NCI-H2029 treated with DMSO at 0.1 percent for 48 hours (cell line): ENCODE results near the gene AKAP13.
"Not testable (repeated sequence)": the region's sequence is repeated elsewhere in the genome, so short reads cannot be mapped to it uniquely, and the experiment has no call there.

Experiments
- DNase-seq: peaks from one replicate; lab custom pipeline; 2025; lab: John Stamatoyannopoulos, UW

AKAP13 gene, protein sequence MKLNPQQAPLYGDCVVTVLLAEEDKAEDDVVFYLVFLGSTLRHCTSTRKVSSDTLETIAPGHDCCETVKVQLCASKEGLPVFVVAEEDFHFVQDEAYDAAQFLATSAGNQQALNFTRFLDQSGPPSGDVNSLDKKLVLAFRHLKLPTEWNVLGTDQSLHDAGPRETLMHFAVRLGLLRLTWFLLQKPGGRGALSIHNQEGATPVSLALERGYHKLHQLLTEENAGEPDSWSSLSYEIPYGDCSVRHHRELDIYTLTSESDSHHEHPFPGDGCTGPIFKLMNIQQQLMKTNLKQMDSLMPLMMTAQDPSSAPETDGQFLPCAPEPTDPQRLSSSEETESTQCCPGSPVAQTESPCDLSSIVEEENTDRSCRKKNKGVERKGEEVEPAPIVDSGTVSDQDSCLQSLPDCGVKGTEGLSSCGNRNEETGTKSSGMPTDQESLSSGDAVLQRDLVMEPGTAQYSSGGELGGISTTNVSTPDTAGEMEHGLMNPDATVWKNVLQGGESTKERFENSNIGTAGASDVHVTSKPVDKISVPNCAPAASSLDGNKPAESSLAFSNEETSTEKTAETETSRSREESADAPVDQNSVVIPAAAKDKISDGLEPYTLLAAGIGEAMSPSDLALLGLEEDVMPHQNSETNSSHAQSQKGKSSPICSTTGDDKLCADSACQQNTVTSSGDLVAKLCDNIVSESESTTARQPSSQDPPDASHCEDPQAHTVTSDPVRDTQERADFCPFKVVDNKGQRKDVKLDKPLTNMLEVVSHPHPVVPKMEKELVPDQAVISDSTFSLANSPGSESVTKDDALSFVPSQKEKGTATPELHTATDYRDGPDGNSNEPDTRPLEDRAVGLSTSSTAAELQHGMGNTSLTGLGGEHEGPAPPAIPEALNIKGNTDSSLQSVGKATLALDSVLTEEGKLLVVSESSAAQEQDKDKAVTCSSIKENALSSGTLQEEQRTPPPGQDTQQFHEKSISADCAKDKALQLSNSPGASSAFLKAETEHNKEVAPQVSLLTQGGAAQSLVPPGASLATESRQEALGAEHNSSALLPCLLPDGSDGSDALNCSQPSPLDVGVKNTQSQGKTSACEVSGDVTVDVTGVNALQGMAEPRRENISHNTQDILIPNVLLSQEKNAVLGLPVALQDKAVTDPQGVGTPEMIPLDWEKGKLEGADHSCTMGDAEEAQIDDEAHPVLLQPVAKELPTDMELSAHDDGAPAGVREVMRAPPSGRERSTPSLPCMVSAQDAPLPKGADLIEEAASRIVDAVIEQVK (N-terminal part only)

DNA sequence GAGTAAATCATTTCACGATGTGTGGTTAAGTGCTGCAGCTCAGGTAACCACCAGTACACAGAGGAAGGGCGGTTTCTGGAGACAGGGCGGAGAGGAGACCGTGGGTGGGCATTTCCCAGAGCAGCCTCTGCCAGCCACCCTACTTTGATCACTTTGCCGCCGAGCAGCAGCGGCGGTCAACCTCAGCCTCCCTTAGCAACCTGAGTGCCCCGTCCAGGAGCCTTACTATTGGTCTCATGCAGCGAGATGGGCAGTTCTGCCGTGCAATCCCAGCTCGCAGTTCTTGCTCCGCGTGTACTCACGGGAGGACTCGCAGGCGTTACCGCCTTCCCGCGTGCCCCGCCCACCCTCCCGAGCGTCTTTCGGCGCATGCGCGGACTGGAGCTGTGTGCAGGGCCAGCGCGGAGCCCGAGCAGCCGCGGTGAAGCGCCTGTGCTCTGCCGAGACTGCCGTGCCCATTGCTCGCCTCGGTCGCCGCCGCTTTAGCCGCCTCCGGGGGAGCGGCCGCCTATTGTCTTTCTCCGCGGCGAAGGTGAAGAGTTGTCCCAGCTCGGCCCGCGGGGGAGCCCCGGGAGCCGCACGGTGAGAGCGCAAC is at the start of gene AKAP13:
Gene AKAP13 (plus strand): TSS at position 387 of the 595 bp plus-strand sequence. CDS start 105,118 bp downstream, outside the sequence.
- peak; percentile 78 for DNase-seq

DNA sequence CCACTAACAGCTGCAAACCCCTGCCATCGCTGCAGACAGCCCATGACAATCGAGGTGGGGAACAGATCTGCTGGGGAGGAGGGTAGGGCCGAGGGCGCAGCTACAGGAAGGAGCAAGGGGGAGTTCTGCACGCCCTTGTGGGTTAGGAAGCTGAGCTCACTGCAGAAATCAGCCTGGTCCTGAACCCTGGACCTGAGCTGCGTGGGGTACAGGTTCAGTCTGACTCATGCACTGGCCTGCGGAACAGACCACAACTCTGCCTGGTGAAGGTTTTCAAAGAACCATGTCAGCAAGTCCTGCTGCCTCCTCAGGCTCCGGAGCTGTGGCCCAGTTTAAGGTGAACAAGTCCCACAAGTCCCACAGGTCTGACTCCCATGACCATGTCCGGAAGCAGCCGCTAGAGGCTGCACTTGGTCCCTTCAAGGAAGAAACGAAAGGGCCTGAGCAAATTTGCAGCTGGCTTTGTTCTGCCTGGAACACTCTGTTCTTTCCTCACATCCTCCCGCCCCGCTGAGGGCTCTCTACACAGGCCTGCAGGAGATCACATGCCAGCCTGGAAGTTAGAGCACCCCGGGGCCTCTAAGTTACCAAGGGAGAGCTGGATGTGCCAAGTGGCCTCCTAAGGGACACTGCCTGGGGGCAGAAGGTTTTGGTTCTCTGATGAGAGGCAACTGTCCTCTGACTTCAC is 49.4 kb upstream of the AKAP13 start:
- DNase-seq = no peak

- DNase-seq = no peak
Observed at GRCh38 chr15:85331655-85332285, 48.6 kb upstream of the AKAP13 start.

DNA sequence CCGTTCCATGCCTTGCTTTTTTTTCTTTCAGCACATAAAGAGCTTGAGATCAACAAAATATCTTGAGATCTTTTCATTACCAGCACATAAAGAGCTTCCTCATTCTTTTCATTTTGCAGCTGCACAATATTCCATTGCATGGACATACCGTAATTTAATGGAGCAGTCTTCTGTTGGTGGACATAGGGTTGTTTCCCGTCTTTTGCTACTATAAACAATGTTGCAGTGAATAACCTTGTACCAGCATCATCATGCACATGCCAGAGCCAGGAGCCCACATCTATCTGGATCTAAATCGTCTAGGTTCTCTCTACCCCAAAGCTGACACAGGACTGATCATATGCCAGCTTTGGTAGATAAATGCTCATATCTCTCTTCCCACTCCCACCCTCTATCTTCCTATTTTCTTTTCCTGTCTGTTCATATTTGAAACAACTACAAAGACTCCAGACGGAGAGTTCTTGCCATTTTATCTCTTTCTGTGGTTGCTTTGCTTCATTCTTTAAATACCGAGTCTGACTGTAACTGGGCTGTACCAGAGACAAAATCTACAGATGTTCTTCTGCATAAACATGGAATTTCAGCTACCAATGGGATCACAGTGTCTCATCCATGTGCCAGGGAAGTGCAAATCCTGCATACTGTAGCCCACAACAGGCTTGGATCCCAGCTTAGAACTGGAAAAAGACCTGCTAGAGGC is 47.1 kb upstream of the AKAP13 start:
- DNase-seq = no peak

- DNase-seq = no peak
Observed at GRCh38 chr15:85334241-85334640, 46.2 kb upstream of the AKAP13 start.

- no peak for DNase-seq
Observed at GRCh38 chr15:85335193-85335942, 45.0 kb upstream of the AKAP13 start.

- no peak for DNase-seq
Observed at GRCh38 chr15:85336880-85337279, 43.5 kb upstream of the AKAP13 start.

- no peak for DNase-seq
Observed at GRCh38 chr15:85337425-85338074, 42.9 kb upstream of the AKAP13 start.

DNA sequence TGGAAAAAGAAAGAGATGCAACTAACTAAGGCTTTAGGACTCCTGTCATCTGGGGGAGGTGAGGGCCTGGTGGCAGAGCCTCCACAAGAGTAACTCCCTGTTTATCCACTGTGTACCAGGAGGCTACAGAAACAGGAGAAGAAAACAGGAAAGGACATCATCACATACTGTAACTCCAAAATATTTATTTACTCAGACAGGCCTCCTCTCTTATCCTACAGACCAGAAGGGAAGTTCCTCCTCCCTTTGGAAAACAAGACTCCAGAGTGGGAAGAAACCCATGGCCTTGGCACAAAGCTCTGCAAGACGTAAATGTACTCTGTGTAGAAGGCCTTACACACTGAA is 40.1 kb upstream of the AKAP13 start:
- DNase-seq = no peak

DNA sequence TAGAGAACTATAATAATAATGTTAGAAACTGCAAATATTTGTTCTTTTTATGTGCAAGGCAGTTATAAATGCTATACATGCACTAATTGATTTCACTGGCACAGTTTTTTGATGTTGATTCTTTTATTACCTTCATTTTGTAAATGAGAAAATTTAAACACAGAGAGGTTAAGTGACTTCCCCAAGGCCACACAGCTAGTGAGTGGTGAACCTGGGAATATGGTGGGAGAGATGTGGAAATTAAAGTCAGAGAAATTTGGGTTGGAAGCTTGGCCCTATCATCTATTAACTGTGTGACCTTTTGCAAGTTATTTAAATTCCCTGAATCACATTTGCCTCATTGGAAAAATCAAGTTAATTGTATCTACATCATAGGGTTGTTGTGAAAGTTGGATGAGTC is 39.6 kb upstream of the AKAP13 start:
- DNase-seq = no peak

DNA sequence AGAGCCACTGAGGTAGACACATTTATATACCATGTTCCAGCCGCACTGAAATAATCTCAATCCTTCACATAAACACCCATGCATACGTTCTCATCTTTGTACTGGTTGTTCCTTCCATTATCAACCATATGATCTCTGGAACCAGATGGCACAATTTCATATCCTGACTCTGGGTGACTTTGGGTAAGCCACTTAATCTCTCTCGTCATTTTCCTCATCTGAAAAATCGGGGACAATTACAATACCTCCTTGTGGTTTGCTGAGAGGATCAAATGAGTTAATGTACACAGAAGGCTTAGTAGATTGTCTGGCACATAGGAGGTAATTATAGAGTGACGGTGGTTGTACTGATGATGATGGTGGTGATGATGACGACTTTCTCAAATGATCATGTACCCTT is 38.2 kb upstream of the AKAP13 start:
- not testable (repeated sequence) for DNase-seq

DNA sequence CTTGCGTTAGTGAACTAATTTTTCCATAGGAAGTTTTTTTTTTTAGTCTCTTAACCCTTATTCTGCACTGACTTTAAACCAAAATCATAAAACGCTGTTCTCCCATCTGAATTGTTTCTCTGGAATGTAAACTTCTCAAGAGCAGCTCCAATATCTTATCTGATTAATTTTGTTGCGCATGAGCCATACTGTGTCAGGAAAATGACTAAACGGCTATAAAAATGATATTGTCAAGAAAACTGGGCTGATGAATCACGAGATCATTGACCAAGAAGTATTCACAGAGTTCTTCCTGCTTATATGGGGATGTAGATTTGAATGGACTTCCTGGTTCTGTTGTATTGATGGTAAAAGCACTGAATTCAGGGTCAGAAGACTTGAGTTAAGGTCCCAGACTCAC is 37.0 kb upstream of the AKAP13 start:
- DNase-seq = not testable (repeated sequence)

DNA sequence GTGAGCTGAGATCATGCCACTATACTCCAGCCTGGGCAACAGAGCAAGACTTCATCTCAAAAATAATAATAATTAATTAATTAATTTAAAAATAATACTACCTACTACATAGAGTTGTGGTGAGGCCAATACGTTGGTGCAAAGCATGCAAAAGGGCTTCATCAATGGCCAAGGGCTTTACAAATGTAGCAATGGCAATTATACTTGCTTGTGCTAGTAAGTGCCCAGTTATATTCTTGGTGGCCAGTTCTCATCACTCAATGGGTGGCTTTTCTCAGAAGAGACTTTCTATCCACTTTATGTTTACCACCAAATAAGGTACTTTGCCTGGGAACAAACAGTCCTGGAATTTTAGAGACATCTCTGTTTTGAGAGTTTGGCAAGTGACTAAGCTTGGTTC is 36.2 kb upstream of the AKAP13 start:
- not testable (repeated sequence) for DNase-seq

DNA sequence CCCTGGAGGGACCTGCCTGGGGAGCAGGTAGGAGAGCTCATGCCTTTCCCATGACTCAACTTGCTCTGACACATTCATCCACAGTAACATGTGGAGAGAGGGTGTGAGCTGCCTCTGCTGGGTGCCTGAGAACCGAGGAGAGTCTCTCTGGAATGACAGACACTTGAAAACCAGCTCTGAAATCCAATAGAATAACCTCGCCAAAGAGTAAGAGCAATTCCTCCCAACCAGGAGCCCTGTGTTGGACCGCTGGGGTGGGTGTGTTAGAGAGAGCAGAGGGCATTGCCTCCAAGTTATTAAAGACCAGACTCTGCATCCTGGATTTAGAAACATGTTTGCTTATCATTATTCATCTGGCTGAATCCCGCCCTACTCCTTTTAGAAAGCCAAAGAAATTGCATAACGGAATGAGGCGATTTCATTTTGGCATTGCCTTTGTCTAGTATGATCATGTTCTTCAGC is 35.7 kb upstream of the AKAP13 start:
- not testable (repeated sequence) for DNase-seq

DNA sequence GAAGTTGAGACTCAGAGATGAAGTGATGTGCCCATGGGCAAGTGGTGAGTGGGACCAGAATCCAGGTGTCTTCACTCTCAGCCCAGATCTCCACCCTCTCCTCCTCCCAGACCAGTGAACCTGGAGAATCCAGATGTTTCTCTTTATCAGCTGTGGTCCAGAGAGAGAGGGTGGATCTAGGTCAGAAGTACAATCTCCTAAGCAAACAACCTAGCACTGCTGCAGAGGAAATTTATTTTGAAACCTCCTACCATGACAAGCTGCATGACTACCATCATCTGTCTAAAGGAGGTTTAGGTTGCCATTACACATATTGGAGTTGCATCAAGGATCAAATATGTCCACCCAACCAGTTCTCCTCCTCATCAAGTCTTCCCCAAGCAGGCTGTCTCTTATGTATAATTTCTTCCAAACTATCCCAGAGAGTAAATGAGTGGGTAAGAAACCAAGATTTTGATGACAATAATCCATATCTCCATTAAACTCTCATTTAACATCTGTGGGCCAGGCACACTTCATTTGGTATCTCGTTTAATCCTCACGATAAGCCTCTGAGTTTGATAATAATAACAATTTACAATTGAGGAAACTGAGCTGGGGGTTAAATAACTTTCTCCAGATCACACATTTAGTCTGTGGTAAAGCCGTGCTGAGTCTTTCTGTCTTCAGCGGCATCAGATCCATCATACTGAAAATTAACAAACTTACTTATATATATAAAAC is 35.0 kb upstream of the AKAP13 start:
- not testable (repeated sequence) for DNase-seq

DNA sequence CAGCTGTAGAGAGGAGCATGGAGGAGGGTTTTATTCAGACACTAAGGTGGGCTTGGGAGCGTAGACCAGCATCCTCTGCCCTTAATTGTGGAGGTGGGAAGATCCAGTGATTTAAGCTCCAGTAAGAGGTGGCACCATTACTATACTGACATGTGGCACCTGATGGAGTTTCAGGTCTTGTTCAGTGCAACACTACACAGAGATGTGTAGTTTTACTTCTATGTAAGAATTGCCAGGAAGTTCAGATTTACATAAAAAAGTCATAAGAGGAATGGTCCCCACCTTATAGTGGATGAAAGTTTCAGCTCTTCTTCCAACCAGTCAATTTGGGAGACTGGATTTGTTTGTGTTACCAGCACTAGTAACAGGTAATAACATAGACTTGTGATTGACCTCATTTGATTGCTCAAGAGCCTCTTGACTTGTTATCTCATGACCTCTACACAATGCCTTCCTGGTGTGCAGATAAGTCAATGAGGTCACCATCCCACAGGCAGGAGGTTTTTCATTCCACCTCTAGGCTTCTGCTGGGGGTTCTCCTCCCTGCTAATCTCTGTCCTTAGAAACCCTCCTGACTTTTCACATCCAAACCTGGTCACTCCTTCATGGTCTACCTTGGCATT is 33.8 kb upstream of the AKAP13 start:
- DNase-seq = not testable (repeated sequence)

DNA sequence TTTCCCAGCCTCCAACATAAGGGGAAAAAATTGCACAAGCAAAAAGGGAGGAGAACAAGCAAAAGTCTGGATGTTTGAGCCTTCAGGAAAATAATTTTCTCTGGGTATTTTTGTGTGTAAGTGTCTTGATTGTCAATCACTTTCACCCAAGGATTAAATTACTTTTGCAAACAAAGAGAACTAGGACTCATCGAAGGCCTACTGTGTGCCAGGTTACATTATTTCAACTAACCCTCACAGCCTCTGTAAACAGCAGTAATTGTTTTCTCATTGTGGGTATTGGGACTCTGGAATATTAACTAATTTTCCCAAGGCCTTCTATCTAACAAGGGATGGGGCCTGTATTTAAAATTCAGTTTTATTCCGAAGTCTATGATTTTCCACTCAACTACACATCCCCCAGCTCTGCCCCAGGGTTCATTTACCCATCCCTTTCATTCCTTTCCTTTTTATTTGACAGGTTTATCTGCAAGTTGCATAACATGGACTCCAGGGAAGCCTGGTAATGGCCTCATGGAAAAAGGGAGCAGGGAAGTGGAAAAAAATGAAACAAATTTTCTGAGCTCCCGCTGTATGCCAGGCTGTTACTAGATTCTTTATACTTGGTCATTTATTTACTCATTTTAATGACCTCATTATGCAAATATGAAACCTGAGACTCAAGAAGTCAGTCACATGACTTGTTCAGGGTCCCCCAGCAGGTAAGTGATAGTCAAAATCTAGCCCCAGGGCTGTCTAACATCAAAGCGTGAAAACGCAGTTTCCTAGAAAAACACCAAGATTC is 32.9 kb upstream of the AKAP13 start:
- DNase-seq = not testable (repeated sequence)
